Mononuclear cell (primary cell): ENCODE data around the gene RHOJ. TPM values are rescaled to one million over a fixed set of nuclear protein-coding genes. Genes with fewer than 3 reads are reported as not detected.
"Not testable (repeated sequence)": the region's sequence is repeated elsewhere in the genome, so short reads cannot be mapped to it uniquely, and the experiment has no call there.

Source experiments
- H3K27me3 ChIP-seq: 2 replicates; pipeline ENCODE4 v1.6.0; 2011; ENCODE audit warnings: low read length, control low read depth; ENCODE audit not compliant: insufficient read depth
- H3K4me1 ChIP-seq: 2 replicates; pipeline ENCODE4 v1.5.1; 2011; ENCODE audit warnings: mild to moderate bottlenecking, low read length, control low read depth; ENCODE audit not compliant: insufficient read depth
- H3K4me3 ChIP-seq: 2 replicates; pipeline ENCODE4 v1.5.1; 2011; ENCODE audit warnings: mild to moderate bottlenecking, low read length, moderate library complexity
- H3K9me3 ChIP-seq: 2 replicates; pipeline ENCODE4 v1.5.1; 2011; ENCODE audit warnings: low read depth, mild to moderate bottlenecking, control low read depth, low read length
- total RNA-seq: library from RNA; depleted of rRNA; stranded (reverse); fragments of >200 nt; gene quantifications from one replicate; pipeline ENCODE4 v1.2.3, GENCODE V29; 2012

The RHOJ gene
- 0.10 TPM for total RNA-seq

- no peaks in the 10 kb centered on the region for H3K9me3 ChIP-seq
- peaks cover 16% of the 10 kb centered on the region for H3K27me3 ChIP-seq
- no peak within 1 kb of the TSS for H3K4me3 ChIP-seq
- no peaks in the 10 kb centered on the region for H3K4me1 ChIP-seq
Measured at GRCh38 chr14:63204407-63205043, at the start of gene RHOJ. RHOJ (plus strand) TSS chr14:63204443; CDS start chr14:63204870, 427 bp downstream.

DNA sequence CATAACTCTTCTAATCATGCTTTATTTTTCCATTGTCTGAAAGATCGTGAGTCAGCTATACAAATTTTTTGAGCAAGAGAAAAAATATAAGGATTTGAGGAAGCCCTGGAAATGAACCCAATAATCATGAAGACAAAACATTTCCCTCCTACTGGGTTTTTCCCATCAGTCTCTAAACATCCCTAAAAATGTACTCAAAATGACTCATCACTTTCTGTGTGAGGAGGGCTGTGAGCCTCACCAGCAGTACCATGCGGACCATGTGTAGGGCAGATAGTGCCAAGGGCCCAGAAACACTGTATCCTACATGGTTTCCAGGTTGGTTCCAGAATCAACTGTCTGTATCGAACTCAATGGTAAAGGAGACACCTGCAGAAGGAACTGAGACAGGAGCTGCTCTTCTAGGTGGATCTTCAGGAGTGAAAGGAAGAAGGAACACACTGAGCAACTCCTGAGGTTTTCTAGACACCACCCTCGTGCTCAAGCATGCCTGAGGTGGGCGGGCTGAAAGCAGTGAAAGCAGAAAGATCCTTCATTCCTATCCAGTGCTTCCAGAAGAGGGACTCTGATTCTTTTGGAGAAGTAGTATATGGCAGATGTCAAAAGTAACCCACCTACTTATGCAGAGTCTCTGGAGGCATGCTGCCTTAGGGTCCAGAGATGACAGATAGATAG, 48.6 kb upstream of the RHOJ start:
- no peaks in the 10 kb centered on the region for H3K27me3 ChIP-seq

DNA sequence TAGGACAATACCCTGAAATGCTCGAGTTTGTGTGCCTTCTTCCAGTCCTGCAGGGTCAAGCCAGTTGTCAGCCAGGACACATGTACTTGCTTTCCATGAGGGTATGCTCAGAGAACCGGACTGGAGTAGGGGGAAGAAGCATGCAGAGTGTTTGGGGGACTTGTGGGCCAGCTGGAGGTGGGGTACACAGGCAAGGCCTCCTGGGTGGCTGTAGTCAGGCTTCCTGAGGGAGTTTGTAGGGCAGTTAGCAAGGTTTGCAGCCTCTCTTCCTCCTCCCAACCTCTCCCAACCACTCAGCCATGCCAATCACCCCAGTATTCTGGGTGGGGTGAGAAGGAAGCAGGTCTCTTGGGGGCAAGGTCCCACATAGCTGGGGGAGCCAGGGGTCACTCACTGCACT, 47.0 kb upstream of the RHOJ start:
- Histone ChIP-seq H3K27me3 (no peaks in the 10 kb centered on the region), H3K9me3 (no peaks in the 10 kb centered on the region), H3K4me1 (no peaks in the 10 kb centered on the region), H3K4me3 (no peak overlapping the region)

More for the DNA sequence above, 48.6 kb upstream of the RHOJ start:
- Histone ChIP-seq H3K9me3 (no peaks in the 10 kb centered on the region), H3K4me1 (no peaks in the 10 kb centered on the region), H3K4me3 (no peak overlapping the region)

DNA sequence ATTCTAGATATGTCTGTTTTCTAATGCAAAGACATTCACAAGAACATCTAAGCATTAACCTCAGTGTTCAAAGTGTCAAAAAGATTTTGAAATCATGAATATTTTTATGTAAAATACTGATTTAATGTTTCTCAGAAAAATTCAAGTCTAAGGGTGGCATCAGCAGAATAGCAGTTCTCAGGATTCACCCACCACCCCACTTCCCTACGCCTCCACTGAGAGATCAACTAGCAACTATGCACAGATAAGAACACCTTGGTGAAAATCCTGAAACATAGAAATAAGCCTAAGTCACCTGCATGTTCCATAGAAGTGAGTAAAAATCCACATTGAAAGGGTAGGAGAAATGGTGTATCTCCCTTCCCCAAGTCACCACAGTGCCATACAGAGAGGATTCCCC, 40.9 kb upstream of the RHOJ start:
- H3K27me3 ChIP-seq = no peaks in the 10 kb centered on the region
- H3K4me1 ChIP-seq = no peaks in the 10 kb centered on the region
- H3K4me3 ChIP-seq = no peak overlapping the region
- peaks cover 8% of the 10 kb centered on the region for H3K9me3 ChIP-seq

- H3K9me3 ChIP-seq = peaks cover 8% of the 10 kb centered on the region
- no peak overlapping the region for H3K4me3 ChIP-seq
- no peaks in the 10 kb centered on the region for H3K4me1 ChIP-seq
- H3K27me3 ChIP-seq = no peaks in the 10 kb centered on the region
Measured at GRCh38 chr14:63164108-63164683, 40.0 kb upstream of the RHOJ start.

- H3K4me1 ChIP-seq, H3K4me3 ChIP-seq, H3K27me3 ChIP-seq, H3K9me3 ChIP-seq: not testable (repeated sequence)
Measured at GRCh38 chr14:63165267-63165666, 39.0 kb upstream of the RHOJ start.

DNA sequence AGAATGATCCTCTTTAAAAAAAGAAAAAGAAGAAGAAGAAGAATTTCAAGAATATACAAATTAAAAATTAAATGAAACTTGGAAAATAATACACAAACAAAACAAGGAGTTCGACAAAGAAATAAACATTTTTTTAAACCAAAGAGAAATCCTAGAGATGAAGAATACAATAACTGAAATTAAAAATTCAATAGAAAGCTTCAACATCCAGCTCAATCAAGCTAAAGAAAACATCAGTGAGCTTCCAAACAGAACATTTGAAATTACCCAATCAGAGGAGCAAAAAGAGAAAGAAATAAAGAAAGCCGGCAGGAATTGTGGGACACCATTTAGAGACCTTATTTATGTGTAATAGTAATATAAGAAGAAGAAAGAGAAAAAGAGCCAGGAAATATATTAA, 37.2 kb upstream of the RHOJ start:
- H3K27me3 ChIP-seq = no peaks in the 10 kb centered on the region
- H3K4me3 ChIP-seq = no peak overlapping the region
- no peaks in the 10 kb centered on the region for H3K4me1 ChIP-seq
- peaks cover 8% of the 10 kb centered on the region for H3K9me3 ChIP-seq

GRCh38 chr14:63174760-63175191, 29.5 kb upstream of the RHOJ start:
- Histone ChIP-seq H3K9me3 (no peaks in the 10 kb centered on the region), H3K4me3 (no peak overlapping the region)

DNA sequence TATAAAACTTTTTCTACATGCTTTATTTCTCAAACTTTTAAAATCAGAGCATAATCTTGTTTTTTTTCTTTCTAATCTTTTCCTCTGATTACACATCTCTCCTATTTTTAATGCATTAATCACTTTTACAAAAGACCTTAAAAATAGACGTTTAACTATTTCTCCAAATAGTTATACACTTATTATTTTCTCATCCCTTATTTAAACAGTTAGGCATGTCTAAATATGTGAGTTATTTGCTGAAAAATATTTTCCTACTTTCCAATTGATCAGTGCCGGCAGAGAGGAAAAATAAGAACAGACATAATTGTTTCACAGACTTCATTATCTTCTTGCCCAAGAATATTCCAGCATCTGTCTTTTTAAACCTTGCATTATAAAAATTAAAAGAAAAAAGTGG, 28.7 kb upstream of the RHOJ start:
- Histone ChIP-seq H3K27me3 (no peaks in the 10 kb centered on the region), H3K9me3 (no peaks in the 10 kb centered on the region), H3K4me1 (no peaks in the 10 kb centered on the region), H3K4me3 (no peak overlapping the region)

More at GRCh38 chr14:63174760-63175191, 29.5 kb upstream of the RHOJ start:
- Histone ChIP-seq H3K4me1 (no peaks in the 10 kb centered on the region), H3K27me3 (no peaks in the 10 kb centered on the region)

DNA sequence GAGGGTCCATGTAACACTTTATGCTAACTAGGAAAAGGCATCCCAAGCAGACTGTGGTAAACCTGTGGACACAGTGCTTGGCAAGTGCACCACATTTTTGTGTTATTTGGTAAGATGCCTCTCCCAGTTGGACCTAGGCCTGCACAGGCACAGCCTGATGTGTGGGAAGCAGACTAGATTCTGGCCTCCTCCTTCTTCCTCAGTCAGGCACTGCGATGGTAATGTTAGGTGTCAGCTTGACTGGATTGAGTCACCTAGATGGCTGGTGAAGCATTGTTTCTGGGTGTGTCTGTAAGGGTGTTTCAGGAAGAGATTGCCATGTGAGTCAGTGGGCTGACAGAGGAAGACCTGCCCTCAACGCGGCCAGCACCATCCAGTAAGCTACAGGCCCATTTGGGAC, 25.3 kb upstream of the RHOJ start:
- Histone ChIP-seq H3K4me3 (no peak overlapping the region), H3K27me3 (no peaks in the 10 kb centered on the region), H3K9me3 (no peaks in the 10 kb centered on the region)

GRCh38 chr14:63179383-63179782, 24.9 kb upstream of the RHOJ start:
- no peaks in the 10 kb centered on the region for H3K4me1 ChIP-seq
- H3K9me3 ChIP-seq = no peaks in the 10 kb centered on the region
- H3K4me3 ChIP-seq = no peak overlapping the region
- H3K27me3 ChIP-seq = no peaks in the 10 kb centered on the region

More for the DNA sequence above, 25.3 kb upstream of the RHOJ start:
- H3K4me1 ChIP-seq = no peaks in the 10 kb centered on the region

DNA sequence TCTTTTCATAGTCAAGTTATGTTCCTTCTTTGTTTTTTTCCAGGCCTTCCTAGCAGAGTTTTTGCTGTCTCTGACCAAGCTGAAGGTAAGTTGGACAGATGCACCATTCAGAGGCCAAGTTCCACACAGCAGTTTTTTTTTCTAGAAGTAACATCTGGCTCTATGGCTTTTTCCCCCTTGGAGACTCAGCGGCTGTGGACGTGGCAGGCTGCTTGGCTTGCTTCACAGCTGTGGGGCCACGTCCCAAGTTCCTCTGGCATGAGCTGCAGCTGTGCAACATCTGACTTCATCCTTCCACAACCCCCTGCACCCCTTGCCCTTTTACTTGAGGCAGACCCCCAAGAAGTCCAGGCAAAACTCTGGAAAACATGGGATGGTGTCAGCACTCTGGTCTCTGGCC, 24.2 kb upstream of the RHOJ start:
- no peaks in the 10 kb centered on the region for H3K27me3 ChIP-seq
- no peaks in the 10 kb centered on the region for H3K4me1 ChIP-seq
- no peak overlapping the region for H3K4me3 ChIP-seq
- no peaks in the 10 kb centered on the region for H3K9me3 ChIP-seq

DNA sequence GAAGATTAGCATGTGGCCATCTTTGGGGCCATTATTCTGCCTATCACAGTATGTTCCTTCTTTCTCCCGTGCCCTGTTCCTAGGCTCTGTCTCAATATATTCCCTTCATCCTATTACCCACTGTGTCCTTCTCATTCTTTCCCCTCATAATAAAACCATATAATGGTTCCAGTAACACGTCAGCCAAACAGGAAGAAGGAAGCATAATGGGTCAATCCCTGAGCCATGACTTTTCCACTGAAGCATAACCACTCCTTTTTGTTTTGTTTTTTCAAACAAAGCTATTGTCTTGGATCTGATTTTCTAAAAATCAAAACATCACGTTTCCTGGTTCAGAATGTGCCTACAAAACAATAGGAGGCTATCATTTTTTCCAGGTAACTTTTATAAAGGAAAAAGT, 21.3 kb upstream of the RHOJ start:
- Histone ChIP-seq H3K27me3 (no peaks in the 10 kb centered on the region), H3K4me3 (no peak overlapping the region), H3K4me1 (no peaks in the 10 kb centered on the region), H3K9me3 (no peaks in the 10 kb centered on the region)

GRCh38 chr14:63186453-63186852, 17.8 kb upstream of the RHOJ start:
- Histone ChIP-seq H3K4me1 (no peaks in the 10 kb centered on the region), H3K9me3 (no peaks in the 10 kb centered on the region), H3K4me3 (no peak overlapping the region), H3K27me3 (no peaks in the 10 kb centered on the region)

- H3K4me3 ChIP-seq = no peak overlapping the region
- no peaks in the 10 kb centered on the region for H3K4me1 ChIP-seq
- H3K9me3 ChIP-seq = no peaks in the 10 kb centered on the region
- H3K27me3 ChIP-seq = no peaks in the 10 kb centered on the region
Measured at GRCh38 chr14:63191211-63191610, 13.0 kb upstream of the RHOJ start.

DNA sequence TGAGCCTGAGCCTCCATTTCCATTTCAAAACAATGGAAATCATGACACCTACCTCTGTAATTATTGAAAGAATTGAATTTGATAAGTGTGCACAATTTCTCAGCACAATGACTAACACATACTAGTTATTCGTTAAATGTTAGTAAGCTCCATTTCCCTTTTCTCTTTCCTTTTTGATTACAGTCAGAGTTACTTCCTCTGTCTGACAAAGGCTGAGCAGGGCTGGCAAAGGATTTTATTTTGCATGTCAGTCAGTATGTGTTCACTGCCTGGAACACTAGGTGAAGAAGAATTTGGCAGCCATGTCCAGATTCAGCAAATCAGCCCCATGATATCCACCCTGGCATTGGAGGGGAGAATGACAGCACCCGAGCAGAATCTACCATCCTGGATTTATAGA, 12.2 kb upstream of the RHOJ start:
- Histone ChIP-seq H3K9me3 (no peaks in the 10 kb centered on the region), H3K4me3 (no peak overlapping the region), H3K4me1 (no peaks in the 10 kb centered on the region), H3K27me3 (no peaks in the 10 kb centered on the region)
